ENCODE measurements around the gene ARHGAP26.

- TF ChIP-seq EZH2phosphoT487 (IDR thresholded peaks at IDR 0.05; ENCODE audit: borderline replicate concordance, low read length) (no peak), CTCF (IDR thresholded peaks at IDR 0.05; ENCODE audit: low read depth, low read length, poor library complexity, severe bottlenecking) (no peak)
Measured at GRCh38 chr5:142767911-142768310, 2.3 kb upstream of the ARHGAP26 start.

Data from DOHH2 (cell line).